Right lobe of liver (tissue), 4 donors: ENCODE results near the gene ARHGEF9.

Experiments
- POLR2A ChIP-seq: fragments of 450-650 bp; IDR thresholded peaks from one replicate; pipeline ENCODE4 v1.6.1; 2017; ENCODE audit warnings: antibody characterized with exemption, mild to moderate bottlenecking
- TF ChIP-seq, protein P1 (sequence below), 4 donors: fragments of 200-600 bp in 3 of 4; fragments of 450-650 bp in 1 of 4; IDR thresholded peaks; one replicate each; pipeline versions ENCODE4 v1.5.1 to v1.8.0; 2016 to 2022; ENCODE audit warnings: antibody characterized with exemption in 4 of 4, mild to moderate bottlenecking in 2 of 4
- donor health status: DM: no; HTN: no; CAD: no.
- donor health status: DM: no; HTN: no; CAD: no.
- donor health status: DM: no; HTN: yes; CAD: no.

DNA sequence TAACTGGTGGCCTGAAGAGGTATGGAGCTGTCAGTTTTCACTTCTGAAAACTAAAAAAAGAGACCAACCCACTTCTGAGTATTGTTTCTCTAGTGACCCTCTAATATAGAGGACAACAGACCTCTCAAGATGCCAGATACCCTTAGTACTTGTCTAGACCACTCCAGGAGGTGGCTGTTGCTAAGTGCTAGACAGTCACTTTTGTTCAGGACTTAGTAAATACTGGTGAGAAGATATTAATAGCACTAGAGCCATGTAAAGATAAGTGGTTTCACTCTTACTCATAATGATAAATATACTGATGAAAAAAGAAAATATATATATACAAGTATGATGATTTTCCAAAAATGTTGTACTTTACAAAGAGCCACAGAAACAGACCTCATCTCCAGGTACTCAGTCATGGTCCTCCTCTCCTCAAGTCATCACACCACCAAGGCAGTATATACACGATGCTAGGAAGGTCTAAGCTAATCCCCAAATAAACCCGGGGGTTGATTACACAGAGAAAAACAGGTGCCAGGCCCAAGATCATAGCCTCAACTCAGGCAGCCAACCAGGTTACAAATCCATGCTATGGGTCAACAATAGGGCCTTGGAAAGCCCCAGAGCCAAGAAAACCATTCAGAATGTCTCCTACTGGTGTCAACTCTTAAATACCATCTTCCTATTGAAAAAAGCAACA is 66.9 kb downstream of the ARHGEF9 start:
- TF ChIP-seq, protein P1, sequence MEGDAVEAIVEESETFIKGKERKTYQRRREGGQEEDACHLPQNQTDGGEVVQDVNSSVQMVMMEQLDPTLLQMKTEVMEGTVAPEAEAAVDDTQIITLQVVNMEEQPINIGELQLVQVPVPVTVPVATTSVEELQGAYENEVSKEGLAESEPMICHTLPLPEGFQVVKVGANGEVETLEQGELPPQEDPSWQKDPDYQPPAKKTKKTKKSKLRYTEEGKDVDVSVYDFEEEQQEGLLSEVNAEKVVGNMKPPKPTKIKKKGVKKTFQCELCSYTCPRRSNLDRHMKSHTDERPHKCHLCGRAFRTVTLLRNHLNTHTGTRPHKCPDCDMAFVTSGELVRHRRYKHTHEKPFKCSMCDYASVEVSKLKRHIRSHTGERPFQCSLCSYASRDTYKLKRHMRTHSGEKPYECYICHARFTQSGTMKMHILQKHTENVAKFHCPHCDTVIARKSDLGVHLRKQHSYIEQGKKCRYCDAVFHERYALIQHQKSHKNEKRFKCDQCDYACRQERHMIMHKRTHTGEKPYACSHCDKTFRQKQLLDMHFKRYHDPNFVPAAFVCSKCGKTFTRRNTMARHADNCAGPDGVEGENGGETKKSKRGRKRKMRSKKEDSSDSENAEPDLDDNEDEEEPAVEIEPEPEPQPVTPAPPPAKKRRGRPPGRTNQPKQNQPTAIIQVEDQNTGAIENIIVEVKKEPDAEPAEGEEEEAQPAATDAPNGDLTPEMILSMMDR (IDR thresholded peaks at IDR 0.05) = no peak
- TF ChIP-seq POLR2A = no peak
